Endothelial cell (in vitro differentiated cells): ENCODE results near the gene TOM1. TPM values are rescaled to one million over a fixed set of nuclear protein-coding genes. Genes with fewer than 3 reads are reported as not detected.
A peak's percentile ranks its signal among the peaks of the same experiment; 100 is the strongest.

ENCODE experiments used
- DNase-seq: peaks from one replicate; pipeline ENCODE4 v3.0.0; 2021; ENCODE audit warnings: low spot score
- H3K27ac Mint-ChIP-seq: one replicate; pipeline ENCODE4 v1.8.0; 2021; ENCODE audit warnings: mixed read lengths, inconsistent platforms; ENCODE audit not compliant: unreplicated experiment
- H3K27me3 Mint-ChIP-seq: one replicate; pipeline ENCODE4 v1.8.0; 2021; ENCODE audit warnings: mild to moderate bottlenecking, moderate library complexity, mixed read lengths, inconsistent platforms; ENCODE audit not compliant: unreplicated experiment
- H3K36me3 Mint-ChIP-seq: one replicate; pipeline ENCODE4 v1.8.0; 2021; ENCODE audit warnings: mild to moderate bottlenecking, low read depth, mixed read lengths, inconsistent platforms; ENCODE audit not compliant: unreplicated experiment
- H3K4me1 Mint-ChIP-seq: one replicate; pipeline ENCODE4 v1.8.0; 2021; ENCODE audit warnings: mild to moderate bottlenecking, mixed read lengths, inconsistent platforms; ENCODE audit not compliant: unreplicated experiment
- H3K4me3 Mint-ChIP-seq: one replicate; pipeline ENCODE4 v1.8.0; 2021; ENCODE audit warnings: mild to moderate bottlenecking, mixed read lengths, inconsistent platforms; ENCODE audit not compliant: unreplicated experiment
- H3K9me3 Mint-ChIP-seq: one replicate; pipeline ENCODE4 v1.8.0; 2021; ENCODE audit warnings: mixed read lengths, inconsistent platforms; ENCODE audit not compliant: unreplicated experiment
- CTCF ChIP-seq: fragments of 200-600 bp; sonication (generic); IDR thresholded peaks from one replicate; pipeline ENCODE4 v1.5.0; 2021; ENCODE audit warnings: antibody characterized with exemption; ENCODE audit not compliant: unreplicated experiment
- microRNA-seq: library from miRNA; unstranded; fragments of <30 nt; microRNA quantifications from one replicate; pipeline ENCODE4, GENCODE V29; 2020; ENCODE audit not compliant: unreplicated experiment
- total RNA-seq: library from RNA; stranded (reverse); fragmentation: NEBNext Ultra II Directional; extraction: Animal tissue kit (Norgen Biotek cat#: 25700); gene quantifications from one replicate; pipeline ENCODE4 v1.2.1, GENCODE V29; 2021; ENCODE audit not compliant: unreplicated experiment

The TOM1 gene
- total RNA-seq, 1 donor from 2014 or later = 32.0 TPM

- Mint-ChIP-seq H3K36me3 (no peaks in the 10 kb centered on the region), H3K27me3 (peaks cover 12% of the 10 kb centered on the region), H3K4me1 (peaks cover 24% of the 10 kb centered on the region), H3K9me3 (no peaks in the 10 kb centered on the region), H3K27ac (peak overlapping the region; percentile 98), H3K4me3 (no peak overlapping the region)
- DNase-seq = no peak
- no peak for TF ChIP-seq CTCF
These were observed 97.6 kb downstream of the TOM1 start for GRCh38 chr22:35397095-35397904.

Small RNA genes within 50 kb of the gene (microRNA-seq; reads per million reads assigned to microRNA genes)
- gene MIR3909 (10.6 reads per million, percentile 59 among the genes with 10 or more reads in this experiment), gene MIR6069 (not detected)

Other genes starting within 250 kb of the TOM1 start
- not detected for gene ISX, start 233.7 kb upstream of the TOM1 start, total RNA-seq
- 21.4 TPM for gene HMGXB4, start 42.4 kb upstream of the TOM1 start, total RNA-seq
- 17.5 TPM for gene HMOX1, start 81.2 kb downstream of the TOM1 start, total RNA-seq
- gene MCM5, start 100.2 kb downstream of the TOM1 start, total RNA-seq = 80.9 TPM
- gene RASD2, start 240.9 kb downstream of the TOM1 start, total RNA-seq = not detected